ENCODE data around the gene PIP5K1B.
A peak's percentile ranks its signal among the peaks of the same experiment; 100 is the strongest.
"Not testable (repeated sequence)": the region's sequence is repeated elsewhere in the genome, so short reads cannot be mapped to it uniquely, and the experiment has no call there.

Gene PIP5K1B

GRCh38 chr9:68704814-68705530, at the start of gene PIP5K1B:
Gene PIP5K1B, plus strand, starts transcription at chr9:68705240. Its CDS starts 117,375 bp downstream, at chr9:68822615.
- DNase-seq: peak; percentile 22

GRCh38 chr9:68664036-68664435, 41.0 kb upstream of the PIP5K1B start:
- no peak for DNase-seq

GRCh38 chr9:68668127-68668526, 36.9 kb upstream of the PIP5K1B start:
- no peak for DNase-seq

GRCh38 chr9:68669218-68669617, 35.8 kb upstream of the PIP5K1B start:
- peak; percentile 38 for DNase-seq

- no peak for DNase-seq
These were observed 32.8 kb upstream of the PIP5K1B start for GRCh38 chr9:68672215-68672614.

- no peak for DNase-seq
These were observed 32.4 kb upstream of the PIP5K1B start for GRCh38 chr9:68672625-68673024.

GRCh38 chr9:68678430-68678829, 26.6 kb upstream of the PIP5K1B start:
- no peak for DNase-seq

GRCh38 chr9:68683433-68683832, 21.6 kb upstream of the PIP5K1B start:
- no peak for DNase-seq

- DNase-seq: no peak
These were observed 19.8 kb upstream of the PIP5K1B start for GRCh38 chr9:68685213-68685612.

GRCh38 chr9:68685770-68686169, 19.3 kb upstream of the PIP5K1B start:
- no peak for DNase-seq

- DNase-seq: no peak
These were observed 15.0 kb upstream of the PIP5K1B start for GRCh38 chr9:68690088-68690487.

GRCh38 chr9:68692519-68692918, 12.5 kb upstream of the PIP5K1B start:
- no peak for DNase-seq

GRCh38 chr9:68694125-68694524, 10.9 kb upstream of the PIP5K1B start:
- no peak for DNase-seq

GRCh38 chr9:68697851-68698250, 7.2 kb upstream of the PIP5K1B start:
- no peak for DNase-seq

- no peak for DNase-seq
These were observed 6.0 kb upstream of the PIP5K1B start for GRCh38 chr9:68698943-68699509.

GRCh38 chr9:68699625-68700024, 5.4 kb upstream of the PIP5K1B start:
- DNase-seq: not testable (repeated sequence)

GRCh38 chr9:68702493-68702892, 2.5 kb upstream of the PIP5K1B start:
- no peak for DNase-seq

GRCh38 chr9:68703672-68704071, 1.4 kb upstream of the PIP5K1B start:
- DNase-seq: no peak

- no peak for DNase-seq
These were observed 584 bp upstream of the PIP5K1B start for GRCh38 chr9:68704498-68704813.

- no peak for DNase-seq
These were observed 707 bp downstream of the PIP5K1B start for GRCh38 chr9:68705531-68706362.

- no peak for DNase-seq
These were observed 1.5 kb downstream of the PIP5K1B start for GRCh38 chr9:68706363-68707201.

GRCh38 chr9:68707801-68708488, 2.9 kb downstream of the PIP5K1B start:
- DNase-seq: no peak

- DNase-seq: no peak
These were observed 3.5 kb downstream of the PIP5K1B start for GRCh38 chr9:68708513-68708912.

Data from DMS79 (cell line).